Kidney (tissue), 14 donors: Measurements from ENCODE around the gene CSTPP1. TPM values are rescaled to one million over a fixed set of nuclear protein-coding genes. Genes with fewer than 3 reads are reported as not detected.

Experiments
- DNase-seq, 5 donors: peaks; one replicate each; pipeline ENCODE4 v3.0.0-alpha.2; 2013 to 2020
- FAIRE-seq: peaks from 2 replicates; lab custom pipeline; 2012; peaks lifted over from hg19 to GRCh38; lab: Jason Lieb, UNC
- H3K27ac ChIP-seq, 2 donors: one replicate each; pipeline ENCODE4 v1.7.0; 2013; ENCODE audit warnings: low read depth in 2 of 2, low read length in 2 of 2, inconsistent platforms in 1 of 2
- H3K27me3 ChIP-seq: one replicate; pipeline ENCODE4 v1.7.1; 2013; ENCODE audit warnings: low read length, inconsistent platforms; ENCODE audit not compliant: control insufficient read depth, insufficient read depth
- H3K36me3 ChIP-seq, 3 donors: one replicate each; pipeline versions ENCODE4 v1.7.0 to v1.7.1; 2013; ENCODE audit warnings: low read length in 3 of 3, control low read depth in 1 of 3, inconsistent platforms in 1 of 3; ENCODE audit not compliant: insufficient read depth in 3 of 3, control insufficient read depth in 2 of 3
- H3K4me1 ChIP-seq, 3 donors: one replicate each; pipeline versions ENCODE4 v1.7.0 to v1.7.1; 2013; ENCODE audit warnings: low read length in 3 of 3, inconsistent platforms in 1 of 3, low read depth in 1 of 3; ENCODE audit not compliant: control insufficient read depth in 2 of 3, insufficient read depth in 2 of 3
- H3K4me3 ChIP-seq, 3 donors: one replicate each; pipeline versions ENCODE4 v1.7.0 to v1.8.1; 2013; ENCODE audit warnings: low read length in 3 of 3, control low read depth in 1 of 3, inconsistent platforms in 1 of 3
- H3K9ac ChIP-seq, 3 donors: one replicate each; pipeline versions ENCODE4 v1.7.0 to v1.7.1; 2013; ENCODE audit warnings: low read length in 3 of 3, control low read depth in 1 of 3, inconsistent platforms in 1 of 3
- H3K9me3 ChIP-seq, 3 donors: one replicate each; pipeline versions ENCODE4 v1.7.0 to v1.7.1; 2013; ENCODE audit warnings: low read length in 3 of 3, control low read depth in 1 of 3, inconsistent platforms in 1 of 3; ENCODE audit not compliant: control insufficient read depth in 2 of 3, insufficient read depth in 1 of 3
- intact Hi-C: fragments of 100-400 bp; cut with DNase I; formaldehyde crosslinking; loops from one replicate; pipeline ENCODE4 v1.11.1; 2022
- polyA plus RNA-seq: library from polyadenylated mRNA; stranded (reverse); fragments of 350-450 nt; fragmentation: Illumina TruSeq; extraction: RNeasy Lipid Tissue Mini Kit (QIAGEN cat#74804); gene quantifications from one replicate; pipeline ENCODE4 v1.2.3, GENCODE V29; 2014; ENCODE audit warnings: low read depth, low replicate concordance; ENCODE audit not compliant: insufficient read depth
- total RNA-seq: library from RNA; stranded (reverse); fragmentation: NEBNext Ultra II Directional; extraction: Animal tissue kit (Norgen Biotek cat#: 25700); gene quantifications from one replicate; pipeline ENCODE4 v1.2.1, GENCODE V29; 2021
- TF ChIP-seq, protein P1 (sequence below): IDR thresholded peaks from 3 replicates; pipeline ENCODE4 v1.5.1; 2012; ENCODE audit warnings: mild to moderate bottlenecking, moderate library complexity, borderline replicate concordance; ENCODE audit not compliant: insufficient read depth; ENCODE audit errors: extremely low read depth
- donor health status: control.
- donor health status: control.
- donor health status: control.
- donor health status: control.
- donor health status: control.
- donor health status: DM: yes; HTN: yes; CAD: no.
- donor health status: Normal renal cell carcinoma (clear cell type).

Gene CSTPP1
- total and polyA plus RNA-seq, 2 donors from 2014 or later, result 37.4 to 50.3 TPM

- TF ChIP-seq, protein P1, sequence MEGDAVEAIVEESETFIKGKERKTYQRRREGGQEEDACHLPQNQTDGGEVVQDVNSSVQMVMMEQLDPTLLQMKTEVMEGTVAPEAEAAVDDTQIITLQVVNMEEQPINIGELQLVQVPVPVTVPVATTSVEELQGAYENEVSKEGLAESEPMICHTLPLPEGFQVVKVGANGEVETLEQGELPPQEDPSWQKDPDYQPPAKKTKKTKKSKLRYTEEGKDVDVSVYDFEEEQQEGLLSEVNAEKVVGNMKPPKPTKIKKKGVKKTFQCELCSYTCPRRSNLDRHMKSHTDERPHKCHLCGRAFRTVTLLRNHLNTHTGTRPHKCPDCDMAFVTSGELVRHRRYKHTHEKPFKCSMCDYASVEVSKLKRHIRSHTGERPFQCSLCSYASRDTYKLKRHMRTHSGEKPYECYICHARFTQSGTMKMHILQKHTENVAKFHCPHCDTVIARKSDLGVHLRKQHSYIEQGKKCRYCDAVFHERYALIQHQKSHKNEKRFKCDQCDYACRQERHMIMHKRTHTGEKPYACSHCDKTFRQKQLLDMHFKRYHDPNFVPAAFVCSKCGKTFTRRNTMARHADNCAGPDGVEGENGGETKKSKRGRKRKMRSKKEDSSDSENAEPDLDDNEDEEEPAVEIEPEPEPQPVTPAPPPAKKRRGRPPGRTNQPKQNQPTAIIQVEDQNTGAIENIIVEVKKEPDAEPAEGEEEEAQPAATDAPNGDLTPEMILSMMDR, result no peak
- no peaks in the 10 kb centered on the region for H3K27me3 ChIP-seq
- intact Hi-C loops, result no loop called here
- H3K9ac ChIP-seq, result no peak overlapping the region
- FAIRE-seq, result no peak
- no peaks in the 10 kb centered on the region for H3K9me3 ChIP-seq
- no peak for DNase-seq
- no peaks in the 10 kb centered on the region for H3K36me3 ChIP-seq
- no peak overlapping the region for H3K27ac ChIP-seq
- no peaks in the 10 kb centered on the region for H3K4me1 ChIP-seq
- no peak overlapping the region for H3K4me3 ChIP-seq
Measured at GRCh38 chr11:46967962-46968361, 31.4 kb downstream of the CSTPP1 start.

DNA sequence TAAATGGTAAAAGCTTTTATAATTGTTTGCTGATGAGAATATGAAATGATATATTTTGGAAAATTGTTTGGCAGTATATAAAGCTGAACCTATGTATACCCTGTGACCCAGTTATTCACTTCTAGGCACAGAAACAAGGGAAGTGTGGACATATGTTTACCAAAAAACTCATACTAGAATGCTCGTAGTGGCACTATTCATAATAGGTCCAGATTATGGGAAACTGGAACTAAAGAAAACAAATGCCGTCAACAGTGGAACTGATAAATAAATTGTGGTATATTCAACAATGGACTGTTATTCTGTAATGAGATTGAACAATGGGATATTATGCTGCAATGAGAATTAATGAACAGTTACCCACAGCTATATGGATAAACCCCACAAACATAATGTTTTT is 32.8 kb downstream of the CSTPP1 start:
- Histone ChIP-seq H3K36me3 (peaks cover 0 to 5% (median 0%) of the 10 kb centered on the region in 3 donors), H3K9me3 (no peaks in the 10 kb centered on the region), H3K9ac (no peak overlapping the region), H3K27ac (no peak overlapping the region), H3K27me3 (no peaks in the 10 kb centered on the region), H3K4me1 (no peaks in the 10 kb centered on the region), H3K4me3 (no peak overlapping the region)
- TF ChIP-seq, protein P1, result no peak
- no peak for DNase-seq
- FAIRE-seq, result no peak
- intact Hi-C loops, result no loop called here

DNA sequence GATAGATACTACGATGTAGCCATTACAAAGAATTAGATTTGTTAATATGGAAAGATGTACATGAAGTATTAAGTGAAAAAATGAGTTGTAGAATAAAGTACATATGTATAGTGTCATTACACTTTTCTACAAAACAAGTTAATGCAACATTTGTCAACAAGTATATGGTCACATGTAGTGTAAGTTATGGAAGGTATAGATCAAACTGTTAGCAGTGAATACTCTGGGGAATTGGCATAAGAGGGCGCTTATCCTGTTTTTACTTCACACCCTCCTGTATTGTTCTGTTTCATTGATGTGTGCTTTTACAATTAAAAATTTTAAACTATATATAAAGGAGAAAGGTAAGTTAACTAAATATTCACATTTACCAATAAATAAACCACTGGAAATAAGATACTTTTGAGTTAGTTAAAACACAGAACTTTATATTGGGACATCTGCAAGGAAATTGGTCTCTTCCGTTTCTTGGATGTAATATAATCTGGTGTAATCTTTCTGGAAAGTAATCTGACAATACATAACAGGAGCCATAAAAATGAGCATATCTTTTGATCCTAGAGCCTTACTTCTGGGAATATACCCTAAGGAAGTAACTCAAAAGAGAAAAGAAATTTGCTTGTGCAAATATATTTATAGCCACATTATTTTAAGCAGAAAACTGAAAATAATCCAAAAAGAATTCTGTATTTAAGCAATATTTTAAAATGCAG is 34.5 kb downstream of the CSTPP1 start:
- no peaks in the 10 kb centered on the region for H3K27me3 ChIP-seq
- DNase-seq, result no peak
- H3K4me3 ChIP-seq, result no peak overlapping the region
- intact Hi-C loops, result no loop called here
- no peak overlapping the region for H3K27ac ChIP-seq
- no peak for FAIRE-seq
- no peak overlapping the region for H3K9ac ChIP-seq
- H3K9me3 ChIP-seq, result no peaks in the 10 kb centered on the region
- H3K36me3 ChIP-seq, result peaks cover 0 to 5% (median 0%) of the 10 kb centered on the region in 3 donors
- TF ChIP-seq, protein P1, result no peak
- H3K4me1 ChIP-seq, result no peaks in the 10 kb centered on the region

DNA sequence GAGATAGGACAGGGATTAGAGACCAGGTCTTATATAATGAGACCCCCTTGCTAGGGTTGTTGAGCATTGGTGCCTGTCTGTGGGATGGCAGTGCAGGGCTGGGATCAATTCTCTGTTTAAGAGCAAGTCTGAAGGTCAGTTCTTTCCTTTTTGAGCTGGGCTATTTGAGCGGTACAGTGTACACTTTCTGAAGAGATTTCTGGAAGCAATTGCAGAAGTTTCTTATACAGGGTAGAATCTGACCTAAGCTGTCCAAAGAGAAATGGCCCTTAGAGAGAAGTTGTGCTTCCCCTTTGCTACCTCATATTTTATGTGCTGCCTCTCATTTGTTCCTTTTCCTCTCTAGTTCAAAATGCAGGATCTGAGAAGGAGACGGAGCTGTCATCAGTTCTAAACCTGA is 35.8 kb downstream of the CSTPP1 start:
- Histone ChIP-seq H3K27ac (no peak overlapping the region), H3K9me3 (no peaks in the 10 kb centered on the region), H3K36me3 (peaks cover 0 to 5% (median 0%) of the 10 kb centered on the region in 3 donors), H3K9ac (no peak overlapping the region), H3K4me3 (no peak overlapping the region), H3K27me3 (no peaks in the 10 kb centered on the region), H3K4me1 (no peaks in the 10 kb centered on the region)
- DNase-seq, result no peak
- TF ChIP-seq, protein P1, result no peak
- intact Hi-C loops, result no loop called here
- no peak for FAIRE-seq
